NCI-H2081 (cell line): ENCODE measurements around the gene MAPK14.

ENCODE experiments used
- DNase-seq, 2 experiments: peaks; one replicate each; lab custom pipeline; 2025; lab: John Stamatoyannopoulos, UW

The MAPK14 gene

DNA sequence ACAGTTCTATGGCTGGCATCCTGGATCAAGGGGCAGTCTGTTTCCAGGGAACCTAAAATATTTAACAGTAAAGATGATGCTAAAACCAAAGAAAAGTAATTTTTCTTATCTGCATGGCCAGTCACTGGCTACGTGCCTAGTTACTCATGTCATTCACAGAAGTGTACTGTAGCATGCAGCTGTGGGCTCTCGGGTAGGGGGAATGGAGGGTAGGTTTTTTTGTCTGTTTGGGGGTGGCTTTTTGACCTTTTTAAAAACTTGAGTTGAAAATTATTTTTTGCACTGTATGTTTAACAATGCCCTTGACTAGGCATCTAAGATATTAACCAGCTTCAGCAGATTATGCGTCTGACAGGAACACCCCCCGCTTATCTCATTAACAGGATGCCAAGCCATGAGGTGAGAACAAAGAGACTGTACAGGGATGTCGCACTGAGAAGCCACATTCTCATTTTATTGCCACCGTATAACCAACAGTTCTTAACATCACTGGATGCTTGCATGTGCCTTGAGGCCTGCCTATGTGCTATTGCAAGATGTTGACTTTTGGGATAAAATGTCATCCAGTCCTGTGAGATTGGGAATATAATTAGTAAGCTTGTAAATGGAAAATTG, 72.4 kb downstream of the MAPK14 start:
- DNase-seq, result peak in 1 of 2 experiments; percentile 19

DNA sequence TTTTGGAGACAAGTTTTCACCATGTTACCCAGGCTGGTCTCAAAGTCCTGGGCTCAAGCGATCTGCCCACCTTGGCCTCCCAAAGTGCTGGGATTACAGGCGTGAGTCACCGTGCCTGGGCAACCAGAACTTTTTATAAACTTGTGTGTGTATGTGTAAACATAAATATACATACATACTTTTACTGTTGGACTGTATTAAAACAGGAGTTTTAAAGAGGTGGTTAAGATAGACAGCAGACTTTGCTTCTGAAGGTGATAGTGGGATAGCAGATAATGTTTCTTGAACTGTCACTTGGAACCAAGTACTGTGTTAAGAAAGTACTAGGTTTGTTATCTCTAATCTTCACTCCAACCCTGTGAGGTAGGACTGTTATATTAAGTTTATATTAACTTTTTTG, 74.1 kb downstream of the MAPK14 start:
- no peak for DNase-seq

DNA sequence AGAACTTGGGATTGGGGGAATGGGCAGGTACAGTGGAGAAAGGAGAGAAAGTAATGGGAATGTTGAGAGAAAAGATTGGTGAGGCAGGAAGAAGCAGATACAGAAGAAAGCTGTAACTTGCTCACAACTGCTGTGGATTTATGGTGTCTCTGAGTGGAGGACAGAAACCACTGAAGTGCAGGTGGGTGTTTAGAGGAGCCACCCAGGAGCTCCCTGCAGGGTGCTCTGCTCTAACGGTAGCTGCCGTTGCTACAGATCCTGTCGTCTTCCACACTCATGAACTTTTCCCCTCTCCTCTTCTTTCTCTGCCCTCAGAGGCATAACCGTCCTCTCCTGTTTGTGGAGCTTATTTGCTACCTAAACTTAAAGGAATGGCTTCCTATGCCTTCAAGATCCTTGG, 75.2 kb downstream of the MAPK14 start:
- DNase-seq, result no peak

DNA sequence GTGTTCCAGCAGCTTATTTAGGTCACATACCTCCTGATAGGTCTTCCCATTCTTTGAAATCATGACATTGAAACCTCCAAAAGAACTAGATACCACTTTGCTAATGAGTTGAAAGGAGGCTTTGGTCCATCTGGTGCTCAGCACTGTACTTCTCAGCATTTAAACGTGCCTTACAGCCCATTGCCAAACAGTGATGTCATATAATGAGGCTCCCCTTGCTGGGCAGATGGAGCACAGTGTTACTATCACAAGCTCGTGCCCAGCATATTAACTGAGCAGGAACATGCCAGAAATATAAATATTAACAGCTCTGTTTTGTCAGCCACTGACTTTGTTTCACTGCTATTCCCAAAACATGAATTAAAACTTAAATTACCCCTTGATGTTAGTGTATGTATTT, 77.2 kb downstream of the MAPK14 start:
- peak; percentile 31 to 72 for DNase-seq

DNA sequence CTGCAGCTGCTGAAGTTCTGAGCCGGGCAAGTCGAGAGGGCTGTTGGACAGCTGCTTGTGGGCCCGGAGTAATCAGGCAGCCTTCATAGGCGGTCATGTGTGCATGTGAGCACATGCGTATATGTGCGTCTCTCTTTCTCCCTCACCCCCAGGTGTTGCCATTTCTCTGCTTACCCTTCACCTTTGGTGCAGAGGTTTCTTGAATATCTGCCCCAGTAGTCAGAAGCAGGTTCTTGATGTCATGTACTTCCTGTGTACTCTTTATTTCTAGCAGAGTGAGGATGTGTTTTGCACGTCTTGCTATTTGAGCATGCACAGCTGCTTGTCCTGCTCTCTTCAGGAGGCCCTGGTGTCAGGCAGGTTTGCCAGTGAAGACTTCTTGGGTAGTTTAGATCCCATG, 81.5 kb downstream of the MAPK14 start:
- no peak for DNase-seq

DNA sequence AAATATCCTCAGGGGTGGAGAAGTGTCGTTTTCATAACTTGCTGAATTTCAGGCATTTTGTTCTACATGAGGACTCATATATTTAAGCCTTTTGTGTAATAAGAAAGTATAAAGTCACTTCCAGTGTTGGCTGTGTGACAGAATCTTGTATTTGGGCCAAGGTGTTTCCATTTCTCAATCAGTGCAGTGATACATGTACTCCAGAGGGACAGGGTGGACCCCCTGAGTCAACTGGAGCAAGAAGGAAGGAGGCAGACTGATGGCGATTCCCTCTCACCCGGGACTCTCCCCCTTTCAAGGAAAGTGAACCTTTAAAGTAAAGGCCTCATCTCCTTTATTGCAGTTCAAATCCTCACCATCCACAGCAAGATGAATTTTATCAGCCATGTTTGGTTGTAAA, 82.4 kb downstream of the MAPK14 start:
- no peak for DNase-seq

DNA sequence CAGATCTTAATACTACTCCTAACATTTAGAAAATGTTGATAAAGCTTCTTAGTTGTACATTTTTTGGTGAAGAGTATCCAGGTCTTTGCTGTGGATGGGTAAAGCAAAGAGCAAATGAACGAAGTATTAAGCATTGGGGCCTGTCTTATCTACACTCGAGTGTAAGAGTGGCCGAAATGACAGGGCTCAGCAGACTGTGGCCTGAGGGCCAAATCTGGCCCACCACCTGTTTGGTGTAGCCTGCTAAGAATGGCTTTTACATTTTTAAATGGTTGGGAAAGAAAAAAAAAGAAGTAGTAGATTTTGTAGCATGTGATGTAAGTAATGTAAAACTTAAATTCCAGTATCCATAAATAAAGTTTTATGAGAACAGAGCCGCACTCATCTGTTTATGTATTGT, 83.3 kb downstream of the MAPK14 start:
- DNase-seq, result no peak

DNA sequence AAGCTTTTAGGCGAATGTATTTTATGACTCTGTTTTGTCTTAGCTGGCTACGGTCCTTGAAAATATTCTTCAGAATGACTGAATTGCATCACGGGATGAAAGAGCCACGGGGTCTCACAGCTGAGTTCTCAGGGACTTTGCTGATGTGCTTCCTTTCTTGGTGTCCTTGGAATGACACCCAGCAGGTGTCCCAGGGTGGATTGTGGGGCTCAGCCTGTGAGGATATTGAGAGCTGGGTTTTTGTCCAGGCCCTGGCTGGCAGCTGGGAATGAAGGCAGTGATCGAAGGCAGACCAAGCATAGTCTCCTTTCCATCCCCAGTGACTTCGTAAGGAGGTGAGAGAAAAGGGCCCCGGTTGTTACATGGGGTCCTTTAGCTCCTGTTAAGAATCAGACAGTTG, 83.9 kb downstream of the MAPK14 start:
- DNase-seq, result no peak

DNA sequence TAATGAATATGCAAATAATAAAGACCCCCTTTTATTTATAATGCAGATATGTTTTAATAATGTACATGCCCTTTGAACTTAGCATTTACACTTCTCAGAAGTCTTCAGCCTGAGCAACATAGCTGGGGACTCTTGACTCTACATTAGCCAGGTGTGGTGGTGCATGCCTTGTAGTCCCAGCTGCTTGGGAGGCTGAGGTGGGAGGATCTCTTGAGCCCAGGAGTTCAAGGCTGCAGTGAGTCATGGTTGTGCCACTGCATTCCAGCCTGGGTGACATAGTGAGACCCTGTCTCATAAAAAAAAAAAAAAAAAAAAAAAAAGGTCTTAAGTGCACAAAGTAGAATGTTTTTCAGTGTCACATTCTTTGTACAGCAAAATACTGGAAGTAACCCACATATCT, 85.4 kb downstream of the MAPK14 start:
- DNase-seq, result no peak

DNA sequence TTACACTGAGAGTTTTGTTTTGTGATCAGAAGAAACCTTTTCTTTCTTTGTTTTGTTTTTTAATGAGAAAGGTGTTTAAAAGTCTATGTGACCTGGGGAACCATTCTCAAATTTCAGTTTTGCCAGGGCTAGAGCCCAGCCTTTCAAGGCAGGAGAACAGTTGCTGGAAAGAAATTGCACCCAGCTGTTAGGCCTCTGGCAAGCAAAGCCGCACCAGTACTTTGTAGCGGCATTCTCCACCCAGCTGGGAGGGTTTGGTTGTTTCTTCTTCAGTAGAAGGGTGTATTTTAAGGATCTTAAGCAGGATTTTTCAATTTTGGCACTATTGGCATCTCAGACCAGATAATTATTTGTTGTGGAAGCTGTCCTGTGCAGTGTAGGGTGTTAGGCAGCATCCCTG, 86.1 kb downstream of the MAPK14 start:
- DNase-seq, result no peak

DNA sequence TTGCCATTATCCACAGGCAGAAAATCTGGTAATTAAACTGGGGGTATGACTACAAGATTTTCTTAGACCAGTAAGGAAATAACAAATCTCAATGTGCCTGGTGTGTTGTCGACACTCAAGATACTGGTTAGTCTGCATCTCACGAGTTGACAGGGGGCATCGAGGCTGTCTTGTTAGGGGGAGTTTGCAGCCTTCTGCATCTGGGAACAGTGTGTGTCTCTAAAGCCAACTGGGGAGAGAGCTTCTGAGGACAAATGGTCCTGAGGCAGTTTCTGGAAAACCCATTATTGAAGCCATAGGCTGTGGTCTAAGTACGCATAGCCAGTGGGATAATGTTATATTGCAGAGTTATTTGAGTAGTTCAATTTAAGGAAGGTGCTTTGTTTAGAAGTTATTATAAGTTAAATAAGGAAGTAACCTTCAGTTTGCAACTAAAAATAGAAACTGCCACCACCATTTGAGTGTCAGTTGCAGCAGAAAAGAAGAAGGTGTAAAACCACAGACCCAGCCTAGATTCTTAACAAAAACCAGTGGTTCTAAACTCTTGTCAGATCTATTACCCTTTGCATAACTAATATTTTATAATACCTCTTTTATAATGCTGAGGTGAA, 87.3 kb downstream of the MAPK14 start:
- DNase-seq, result no peak

DNA sequence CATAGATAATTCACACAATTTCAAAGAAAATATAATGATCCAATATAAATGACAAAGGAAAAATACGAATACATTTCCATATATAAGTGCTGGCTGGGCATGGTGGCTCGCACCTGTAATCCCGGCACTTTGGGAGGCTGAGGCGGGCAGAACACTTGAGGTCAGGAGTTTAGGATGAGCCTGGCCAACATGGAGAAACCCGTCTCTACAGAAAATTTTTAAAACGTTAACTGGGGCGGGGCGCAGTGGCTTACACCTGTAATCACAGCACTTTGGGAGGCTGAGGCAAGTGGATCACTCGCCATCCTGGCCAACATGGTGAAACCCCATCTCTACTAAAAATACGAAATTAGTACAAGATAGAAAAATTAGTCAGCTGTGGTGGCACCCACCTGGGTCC, 87.8 kb downstream of the MAPK14 start:
- DNase-seq, result no peak

DNA sequence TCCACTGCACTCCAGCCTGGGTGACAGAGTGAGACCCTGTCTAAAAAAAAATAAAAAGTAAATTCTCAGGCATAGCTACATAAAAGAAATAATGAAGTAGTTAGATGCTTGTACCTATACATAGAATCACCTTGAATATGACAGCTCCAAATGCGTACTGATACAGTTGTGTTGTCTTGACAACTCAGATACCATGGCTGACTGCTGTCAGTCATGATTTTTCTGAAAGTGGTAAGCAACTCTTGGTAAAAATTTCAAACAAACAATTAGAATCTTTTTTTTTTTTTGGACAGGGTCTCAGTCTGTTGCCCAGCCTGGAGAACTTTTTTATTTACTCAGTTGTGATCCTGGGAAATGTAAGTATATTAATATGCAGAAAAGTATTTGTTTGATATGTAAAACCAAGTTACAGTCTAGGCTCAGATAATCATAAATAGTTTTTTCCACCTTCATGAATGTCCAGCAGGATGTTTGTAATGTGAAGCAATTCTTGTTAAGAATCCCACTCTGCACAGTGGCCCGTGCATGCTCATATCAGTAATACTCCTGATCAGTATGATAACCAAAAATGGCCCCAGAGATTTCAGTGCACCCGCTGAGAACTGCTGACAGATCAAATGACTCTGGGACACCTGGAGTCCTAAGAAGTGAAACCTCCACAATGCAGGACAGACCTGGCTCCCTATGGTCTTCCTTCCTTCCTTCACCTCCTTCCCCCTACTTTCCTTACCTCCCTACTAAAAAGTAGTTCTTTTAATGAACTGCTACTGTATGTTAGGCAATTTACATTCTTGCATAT, 88.7 kb downstream of the MAPK14 start:
- no peak for DNase-seq

DNA sequence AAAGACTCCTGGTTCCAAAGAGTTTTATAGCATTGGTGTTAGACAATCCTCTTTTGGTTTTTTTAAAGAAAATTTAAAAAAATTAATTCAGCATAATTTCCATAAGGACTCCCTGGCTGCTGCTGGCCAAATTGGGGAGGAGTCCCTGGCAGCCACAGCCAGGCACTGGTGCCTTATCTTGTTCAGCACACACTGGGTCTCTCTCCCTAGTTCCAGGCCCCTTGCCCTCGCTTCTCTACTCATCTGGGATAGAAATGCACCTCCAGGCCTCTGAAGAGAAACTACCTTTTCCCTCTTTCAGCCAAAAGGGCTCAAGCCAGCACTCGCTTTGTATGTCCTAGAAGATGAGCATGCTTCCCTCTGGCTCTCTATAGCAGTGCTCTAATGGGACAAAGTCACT, 89.3 kb downstream of the MAPK14 start:
- DNase-seq, result no peak

DNA sequence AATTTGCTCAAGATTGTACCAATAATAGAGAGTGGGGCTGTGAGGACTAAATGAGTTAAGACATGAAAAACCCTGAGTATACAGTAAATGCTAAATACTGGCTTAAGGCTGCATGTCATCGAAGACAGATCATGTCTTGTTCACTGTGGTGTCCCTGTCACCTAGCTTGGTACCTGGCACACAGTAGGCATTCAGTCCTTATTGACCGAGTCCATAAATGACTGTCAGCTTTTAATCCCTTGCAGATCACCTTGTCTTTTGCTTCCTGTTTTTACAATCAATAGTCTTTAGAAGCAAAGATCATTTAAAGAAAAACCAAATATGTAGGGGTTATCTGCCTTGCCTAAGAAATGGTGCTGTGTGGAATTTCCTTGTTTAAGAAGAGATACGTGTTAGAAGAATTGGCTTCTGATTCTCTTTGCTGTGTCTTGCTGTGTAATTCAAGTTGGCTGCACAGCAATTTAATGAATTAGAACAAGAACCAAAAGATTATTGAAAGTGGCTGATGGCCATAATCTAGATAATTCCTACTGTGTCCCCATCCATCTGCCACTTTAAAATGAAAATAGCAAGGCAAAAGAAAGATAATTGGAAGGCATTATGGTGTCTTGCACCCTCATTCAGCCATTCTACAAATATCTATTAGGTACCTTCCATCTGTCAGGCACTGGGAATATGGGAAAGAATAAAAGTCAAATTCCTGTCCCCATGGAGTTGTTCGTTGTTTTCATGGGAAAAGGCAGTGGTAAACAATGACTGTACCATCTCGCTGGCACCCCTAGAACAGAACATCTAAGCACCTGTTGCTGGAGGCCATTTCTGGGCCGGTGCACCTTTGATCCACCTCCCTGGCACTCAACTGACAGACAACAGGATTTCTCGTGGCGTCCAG, 90.3 kb downstream of the MAPK14 start:
- DNase-seq, result no peak

DNA sequence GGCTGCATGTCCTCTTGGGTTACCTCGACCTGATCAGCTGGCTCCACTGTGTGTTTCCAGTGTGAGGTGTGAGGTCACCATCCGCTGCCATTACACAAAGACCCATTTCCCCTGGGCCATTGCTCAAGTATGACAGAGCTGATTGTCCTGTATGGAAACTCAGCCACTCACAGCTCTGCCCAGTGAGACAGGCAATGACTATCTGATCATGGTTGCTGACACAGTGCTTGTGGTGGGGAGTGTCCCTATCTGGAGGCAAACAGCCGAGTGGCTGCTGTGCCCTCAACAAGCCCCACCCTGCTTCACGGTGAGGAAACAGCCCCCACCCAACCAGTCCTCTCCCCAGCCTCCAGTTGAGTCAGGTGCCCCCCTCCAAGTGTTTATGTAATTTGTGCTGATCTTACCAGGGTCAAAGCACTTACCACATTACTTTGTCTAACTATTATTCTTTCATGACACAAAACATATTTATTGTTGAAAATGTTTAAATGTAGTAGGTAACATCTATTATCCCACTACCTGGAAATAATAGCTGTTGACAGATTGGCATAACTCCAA, 91.0 kb downstream of the MAPK14 start:
- DNase-seq, result peak in 1 of 2 experiments; percentile 41

DNA sequence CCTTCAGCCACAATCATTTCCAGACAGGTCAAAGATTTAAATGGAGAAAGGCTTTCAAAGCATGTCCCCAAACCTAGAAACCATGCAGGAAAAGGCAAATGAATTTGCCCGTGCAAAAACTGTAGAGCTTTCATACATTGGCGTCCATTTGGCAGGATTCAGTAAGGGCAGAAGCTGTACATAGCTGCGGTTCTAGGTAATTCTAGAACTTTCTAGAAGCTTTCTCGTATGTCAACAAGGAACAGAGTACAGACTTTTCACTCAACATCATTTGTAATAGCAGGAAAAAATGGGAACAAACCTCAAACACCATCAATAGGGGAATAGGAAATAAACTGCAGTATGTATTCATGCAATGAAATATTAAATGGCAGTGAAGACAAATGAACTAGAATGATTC, 91.6 kb downstream of the MAPK14 start:
- no peak for DNase-seq

DNA sequence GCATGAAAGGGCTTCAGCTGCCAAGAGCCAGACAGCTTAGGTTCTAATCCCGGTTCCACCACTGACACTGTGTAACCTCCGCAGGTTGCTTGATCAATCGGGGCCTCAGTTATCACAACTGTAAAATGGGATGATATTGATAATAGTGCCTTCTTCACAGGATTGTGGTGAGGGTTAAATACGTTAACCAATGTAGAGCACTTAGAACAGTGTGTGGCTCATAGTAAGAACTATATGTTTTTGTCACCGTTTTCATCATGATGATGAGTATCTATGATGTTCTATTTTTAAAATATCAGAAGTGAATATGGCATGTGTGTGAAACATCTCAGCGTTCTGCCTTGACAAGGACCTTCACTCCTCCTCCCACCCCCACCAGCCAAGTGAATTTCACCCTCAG, 92.4 kb downstream of the MAPK14 start:
- DNase-seq, result no peak

DNA sequence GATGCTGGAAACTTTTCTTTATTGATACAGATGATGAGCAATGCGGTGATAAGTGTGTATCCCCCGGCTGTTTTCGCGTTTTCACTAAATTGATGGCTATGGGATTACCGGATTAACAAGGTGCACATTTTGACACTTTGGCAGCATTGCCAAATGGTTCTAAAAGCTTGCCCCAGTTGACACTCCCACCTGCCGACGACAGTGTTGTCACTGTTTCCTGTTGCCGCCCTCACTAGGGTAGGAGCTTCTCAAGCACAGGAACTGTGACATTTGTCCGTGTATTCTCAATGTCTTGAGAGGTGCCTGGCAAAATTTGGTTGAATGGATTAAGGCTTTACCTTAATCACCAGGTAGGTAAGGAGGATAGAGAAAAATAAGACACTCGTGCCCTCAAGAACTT, 92.9 kb downstream of the MAPK14 start:
- no peak for DNase-seq

DNA sequence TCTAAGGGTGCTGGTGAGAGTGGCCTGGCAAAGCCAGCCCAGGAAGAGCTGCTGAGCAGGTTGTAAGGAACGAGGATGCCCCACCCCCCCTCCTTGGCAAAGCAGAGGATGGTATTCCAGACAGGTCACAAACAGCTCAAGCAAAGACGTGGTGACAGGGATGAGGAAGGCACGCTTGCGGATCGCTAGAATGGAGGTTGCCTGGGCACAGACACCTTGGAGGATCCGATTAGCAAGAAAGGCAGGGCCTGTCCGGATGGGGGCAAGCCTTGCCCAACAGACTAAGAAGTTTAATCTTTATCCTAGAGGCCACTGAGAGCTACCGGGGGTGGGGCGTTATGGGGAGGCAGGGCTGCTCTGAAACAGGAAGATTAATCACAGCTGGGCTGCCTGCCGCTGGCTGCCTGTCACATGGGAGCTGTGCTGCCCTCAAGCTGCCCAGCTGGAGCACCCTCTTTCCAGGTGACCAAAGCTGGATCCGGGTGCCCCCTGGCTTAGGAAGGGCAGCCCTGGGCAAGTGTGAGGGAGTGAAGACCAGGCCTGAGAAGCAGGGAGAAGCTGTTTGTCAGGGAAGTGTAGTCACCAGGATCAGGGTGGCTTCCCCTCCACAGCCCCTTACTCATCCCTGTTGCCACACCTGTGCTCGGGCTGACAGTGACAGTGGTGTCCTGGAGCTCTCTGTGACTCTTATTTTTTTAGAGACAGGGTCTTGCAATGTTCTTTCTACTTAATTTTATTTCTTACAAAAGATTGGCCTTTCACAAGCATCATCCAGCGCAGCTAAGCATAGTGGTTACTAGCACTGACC, 93.6 kb downstream of the MAPK14 start:
- DNase-seq, result no peak

DNA sequence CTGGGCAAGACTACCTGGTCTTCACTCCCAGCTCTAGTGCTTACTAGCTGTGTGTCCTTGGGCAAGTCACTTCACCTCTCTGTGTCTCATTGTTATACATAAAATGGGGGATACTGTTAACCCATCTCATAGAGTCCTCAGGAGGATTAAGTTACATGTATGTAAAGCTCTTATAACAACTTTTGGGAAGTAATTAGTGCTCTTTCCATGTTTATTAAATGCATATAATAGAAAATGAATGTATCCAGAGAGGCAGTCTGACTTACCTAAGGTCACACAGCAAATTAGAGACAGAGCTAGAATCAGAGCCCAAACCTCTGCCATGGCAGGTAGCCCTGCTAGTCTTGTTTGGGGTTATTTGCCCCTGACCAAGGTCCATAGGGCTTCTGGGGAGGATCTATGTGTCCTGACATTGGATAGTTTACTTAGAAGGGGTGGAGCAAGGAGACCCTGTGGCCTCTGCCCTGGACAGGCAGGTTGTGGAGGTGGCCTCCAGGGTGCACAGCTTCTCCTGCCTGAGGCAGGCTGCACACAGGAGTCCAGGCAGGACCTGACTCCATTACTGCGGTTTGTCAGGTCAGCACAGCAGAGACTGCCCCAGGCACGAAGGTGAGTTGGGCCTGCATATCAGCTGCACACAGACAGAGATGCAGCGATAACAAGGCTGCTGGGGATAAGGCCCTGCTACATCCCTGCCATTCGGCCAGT, 94.3 kb downstream of the MAPK14 start:
- no peak for DNase-seq
